GM12878 (cell line): Measurements from ENCODE around the gene CENPA. TPM values are rescaled to one million over a fixed set of nuclear protein-coding genes. Genes with fewer than 3 reads are reported as not detected.

Experiments used
- ATF7 ChIP-seq: fragments of 450-650 bp; IDR thresholded peaks from 2 replicates; pipeline ENCODE4 v1.6.1; 2016; ENCODE audit warnings: low read depth, mild to moderate bottlenecking
- CHD1 ChIP-seq: IDR thresholded peaks from 2 replicates; pipeline ENCODE4 v1.6.1; 2012; ENCODE audit warnings: low read depth, low read length, improper control_type of control experiment
- ESRRA ChIP-seq: IDR thresholded peaks from 2 replicates; pipeline ENCODE4 v1.6.1; 2012; ENCODE audit warnings: mild to moderate bottlenecking, low read length, improper control_type of control experiment
- FOS ChIP-seq: IDR thresholded peaks from 3 replicates; pipeline ENCODE4 v1.6.1; 2011; ENCODE audit warnings: borderline replicate concordance; ENCODE audit not compliant: insufficient read length; ENCODE audit errors: extremely low read depth
- GATAD2B ChIP-seq: fragments of 450-650 bp; conservative IDR thresholded peaks from 2 replicates; pipeline ENCODE4 v1.6.1; 2017; ENCODE audit warnings: low read depth, mild to moderate bottlenecking, moderate library complexity
- HDAC6 ChIP-seq: fragments of 200-600 bp; sonication (generic); IDR thresholded peaks from one replicate; pipeline ENCODE4 v1.8.0; 2017; ENCODE audit warnings: antibody characterized with exemption; ENCODE audit not compliant: unreplicated experiment
- IKZF2 ChIP-seq, 2 experiments: fragments of 450-650 bp; IDR thresholded peaks; 2 replicates each; pipeline ENCODE4 v1.6.1; 2017; ENCODE audit warnings: mild to moderate bottlenecking in 2 of 2, moderate library complexity in 2 of 2
- MYC ChIP-seq: IDR thresholded peaks from 2 replicates; pipeline ENCODE4 v1.6.1; 2011; ENCODE audit warnings: mild to moderate bottlenecking, low read length, moderate library complexity, inconsistent platforms; ENCODE audit not compliant: insufficient read depth, insufficient replicate concordance, insufficient read length, severe bottlenecking
- SMC3 ChIP-seq: IDR thresholded peaks from 2 replicates; pipeline ENCODE4 v1.6.1; 2011; ENCODE audit warnings: low read length, improper control_type of control experiment, borderline replicate concordance
- SREBF1 ChIP-seq: IDR thresholded peaks from 2 replicates; pipeline ENCODE4 v1.6.1; 2012; ENCODE audit warnings: mild to moderate bottlenecking, low read length
- ZNF384 ChIP-seq: IDR thresholded peaks from 2 replicates; pipeline ENCODE4 v1.6.1; 2012; ENCODE audit warnings: low read depth, mild to moderate bottlenecking, low read length, improper control_type of control experiment, borderline replicate concordance
- polyA plus RNA-seq, 11 experiments: library from polyadenylated mRNA; depleted of rRNA in 4 of 11; unstranded in 6 of 11; stranded (reverse) in 5 of 11; fragments of >200 nt; fragmentation: Nextera tagmentation in 4 of 11; fragmentation: Illumina TruSeq in 1 of 11; extraction: Ambion mirVana in 4 of 11; extraction: Trizol in 1 of 11; gene quantifications; 1 replicate in 1 of 11; 2 replicates in 10 of 11; pipeline versions ENCODE4 v1.2.1 to v1.2.3, GENCODE V29; 2011 to 2016; ENCODE audit warnings: inconsistent platforms in 2 of 11, missing spikeins in 2 of 11, low read depth in 1 of 11
- total RNA-seq, 4 experiments: library from RNA; depleted of rRNA in 3 of 4; stranded (reverse); fragments of >200 nt in 3 of 4; fragmentation: Illumina TruSeq in 1 of 4; extraction: Trizol in 1 of 4; gene quantifications; 2 replicates each; pipeline versions ENCODE4 v1.2.1 to v1.2.3, GENCODE V29; 2013 to 2021
- TF ChIP-seq, protein P1 (sequence below): IDR thresholded peaks from 2 replicates; pipeline ENCODE4 v1.6.1; 2012; ENCODE audit warnings: improper control_type of control experiment, low read depth, low read length; ENCODE audit not compliant: insufficient replicate concordance
- TF ChIP-seq, protein P2 (sequence below): IDR thresholded peaks from 2 replicates; pipeline ENCODE4 v1.6.1; 2012; ENCODE audit warnings: low read length, inconsistent platforms
- TF ChIP-seq, protein P3 (sequence below): fragments of 450-650 bp; IDR thresholded peaks from 2 replicates; pipeline ENCODE4 v1.6.1; 2017; ENCODE audit warnings: mild to moderate bottlenecking, moderate library complexity
- TF ChIP-seq, protein P4 (sequence below): fragments of 450-650 bp; formaldehyde crosslinking; IDR thresholded peaks from 2 replicates; pipeline ENCODE4 v1.4.0; 2022; ENCODE audit warnings: mild to moderate bottlenecking, moderate library complexity

CENPA gene
- total and polyA plus RNA-seq, 10 of the 15 experiments (the other 5 are each of a cell fraction or from before 2014, with no cell fraction given): 8.1 to 66.6 (median 36.7) TPM

DNA sequence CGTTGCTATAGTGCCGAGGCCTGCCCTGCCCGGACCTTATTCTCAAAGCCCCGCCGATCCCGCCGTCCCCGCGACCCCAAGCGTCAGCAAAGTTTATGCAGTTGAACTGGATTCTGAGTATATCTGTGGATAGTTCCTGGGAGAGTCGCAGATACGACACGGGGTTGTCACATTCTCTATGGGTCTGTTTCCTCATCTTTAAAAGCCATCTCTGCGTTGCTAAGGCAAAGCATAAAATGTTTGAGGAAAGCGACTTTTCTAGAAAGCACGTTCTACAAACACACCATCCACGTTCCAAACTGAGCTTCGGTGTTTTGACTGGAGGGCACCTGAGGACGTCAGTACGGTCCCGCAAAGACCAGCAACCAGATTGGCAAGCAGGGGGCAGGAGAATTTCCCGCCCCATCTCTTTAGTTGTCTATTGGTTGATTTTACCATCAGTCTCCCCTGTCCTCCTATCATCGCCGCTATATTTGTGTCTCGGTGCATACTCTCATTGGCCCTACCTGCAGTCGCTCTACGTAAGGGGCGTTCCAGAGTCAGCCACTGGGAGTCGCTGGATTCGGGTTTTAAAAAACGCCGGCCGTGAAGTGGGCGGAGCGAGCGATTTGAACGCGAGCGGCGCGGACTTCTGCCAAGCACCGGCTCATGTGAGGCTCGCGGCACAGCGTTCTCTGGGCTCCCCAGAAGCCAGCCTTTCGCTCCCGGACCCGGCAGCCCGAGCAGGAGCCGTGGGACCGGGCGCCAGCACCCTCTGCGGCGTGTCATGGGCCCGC lies at the start of gene CENPA (continued):
- TF ChIP-seq, protein P1, sequence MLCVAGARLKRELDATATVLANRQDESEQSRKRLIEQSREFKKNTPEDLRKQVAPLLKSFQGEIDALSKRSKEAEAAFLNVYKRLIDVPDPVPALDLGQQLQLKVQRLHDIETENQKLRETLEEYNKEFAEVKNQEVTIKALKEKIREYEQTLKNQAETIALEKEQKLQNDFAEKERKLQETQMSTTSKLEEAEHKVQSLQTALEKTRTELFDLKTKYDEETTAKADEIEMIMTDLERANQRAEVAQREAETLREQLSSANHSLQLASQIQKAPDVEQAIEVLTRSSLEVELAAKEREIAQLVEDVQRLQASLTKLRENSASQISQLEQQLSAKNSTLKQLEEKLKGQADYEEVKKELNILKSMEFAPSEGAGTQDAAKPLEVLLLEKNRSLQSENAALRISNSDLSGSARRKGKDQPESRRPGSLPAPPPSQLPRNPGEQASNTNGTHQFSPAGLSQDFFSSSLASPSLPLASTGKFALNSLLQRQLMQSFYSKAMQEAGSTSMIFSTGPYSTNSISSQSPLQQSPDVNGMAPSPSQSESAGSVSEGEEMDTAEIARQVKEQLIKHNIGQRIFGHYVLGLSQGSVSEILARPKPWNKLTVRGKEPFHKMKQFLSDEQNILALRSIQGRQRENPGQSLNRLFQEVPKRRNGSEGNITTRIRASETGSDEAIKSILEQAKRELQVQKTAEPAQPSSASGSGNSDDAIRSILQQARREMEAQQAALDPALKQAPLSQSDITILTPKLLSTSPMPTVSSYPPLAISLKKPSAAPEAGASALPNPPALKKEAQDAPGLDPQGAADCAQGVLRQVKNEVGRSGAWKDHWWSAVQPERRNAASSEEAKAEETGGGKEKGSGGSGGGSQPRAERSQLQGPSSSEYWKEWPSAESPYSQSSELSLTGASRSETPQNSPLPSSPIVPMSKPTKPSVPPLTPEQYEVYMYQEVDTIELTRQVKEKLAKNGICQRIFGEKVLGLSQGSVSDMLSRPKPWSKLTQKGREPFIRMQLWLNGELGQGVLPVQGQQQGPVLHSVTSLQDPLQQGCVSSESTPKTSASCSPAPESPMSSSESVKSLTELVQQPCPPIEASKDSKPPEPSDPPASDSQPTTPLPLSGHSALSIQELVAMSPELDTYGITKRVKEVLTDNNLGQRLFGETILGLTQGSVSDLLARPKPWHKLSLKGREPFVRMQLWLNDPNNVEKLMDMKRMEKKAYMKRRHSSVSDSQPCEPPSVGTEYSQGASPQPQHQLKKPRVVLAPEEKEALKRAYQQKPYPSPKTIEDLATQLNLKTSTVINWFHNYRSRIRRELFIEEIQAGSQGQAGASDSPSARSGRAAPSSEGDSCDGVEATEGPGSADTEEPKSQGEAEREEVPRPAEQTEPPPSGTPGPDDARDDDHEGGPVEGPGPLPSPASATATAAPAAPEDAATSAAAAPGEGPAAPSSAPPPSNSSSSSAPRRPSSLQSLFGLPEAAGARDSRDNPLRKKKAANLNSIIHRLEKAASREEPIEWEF: no peak
- peak; percentile 71 for TF ChIP-seq ATF7
- TF ChIP-seq SMC3: no peak
- TF ChIP-seq MYC: no peak
- no peak for TF ChIP-seq ESRRA
- TF ChIP-seq, protein P2, sequence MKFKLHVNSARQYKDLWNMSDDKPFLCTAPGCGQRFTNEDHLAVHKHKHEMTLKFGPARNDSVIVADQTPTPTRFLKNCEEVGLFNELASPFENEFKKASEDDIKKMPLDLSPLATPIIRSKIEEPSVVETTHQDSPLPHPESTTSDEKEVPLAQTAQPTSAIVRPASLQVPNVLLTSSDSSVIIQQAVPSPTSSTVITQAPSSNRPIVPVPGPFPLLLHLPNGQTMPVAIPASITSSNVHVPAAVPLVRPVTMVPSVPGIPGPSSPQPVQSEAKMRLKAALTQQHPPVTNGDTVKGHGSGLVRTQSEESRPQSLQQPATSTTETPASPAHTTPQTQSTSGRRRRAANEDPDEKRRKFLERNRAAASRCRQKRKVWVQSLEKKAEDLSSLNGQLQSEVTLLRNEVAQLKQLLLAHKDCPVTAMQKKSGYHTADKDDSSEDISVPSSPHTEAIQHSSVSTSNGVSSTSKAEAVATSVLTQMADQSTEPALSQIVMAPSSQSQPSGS: no peak
- TF ChIP-seq GATAD2B: no peak
- peak; percentile 84 for TF ChIP-seq ZNF384
- TF ChIP-seq IKZF2 (IDR thresholded peaks at IDR 0.05): 0 out of 4 replicates have a peak, but pooled peaks of 1 of the 2 experiments have one; percentile 39
- TF ChIP-seq FOS: peak; percentile 96
- TF ChIP-seq, protein P3, sequence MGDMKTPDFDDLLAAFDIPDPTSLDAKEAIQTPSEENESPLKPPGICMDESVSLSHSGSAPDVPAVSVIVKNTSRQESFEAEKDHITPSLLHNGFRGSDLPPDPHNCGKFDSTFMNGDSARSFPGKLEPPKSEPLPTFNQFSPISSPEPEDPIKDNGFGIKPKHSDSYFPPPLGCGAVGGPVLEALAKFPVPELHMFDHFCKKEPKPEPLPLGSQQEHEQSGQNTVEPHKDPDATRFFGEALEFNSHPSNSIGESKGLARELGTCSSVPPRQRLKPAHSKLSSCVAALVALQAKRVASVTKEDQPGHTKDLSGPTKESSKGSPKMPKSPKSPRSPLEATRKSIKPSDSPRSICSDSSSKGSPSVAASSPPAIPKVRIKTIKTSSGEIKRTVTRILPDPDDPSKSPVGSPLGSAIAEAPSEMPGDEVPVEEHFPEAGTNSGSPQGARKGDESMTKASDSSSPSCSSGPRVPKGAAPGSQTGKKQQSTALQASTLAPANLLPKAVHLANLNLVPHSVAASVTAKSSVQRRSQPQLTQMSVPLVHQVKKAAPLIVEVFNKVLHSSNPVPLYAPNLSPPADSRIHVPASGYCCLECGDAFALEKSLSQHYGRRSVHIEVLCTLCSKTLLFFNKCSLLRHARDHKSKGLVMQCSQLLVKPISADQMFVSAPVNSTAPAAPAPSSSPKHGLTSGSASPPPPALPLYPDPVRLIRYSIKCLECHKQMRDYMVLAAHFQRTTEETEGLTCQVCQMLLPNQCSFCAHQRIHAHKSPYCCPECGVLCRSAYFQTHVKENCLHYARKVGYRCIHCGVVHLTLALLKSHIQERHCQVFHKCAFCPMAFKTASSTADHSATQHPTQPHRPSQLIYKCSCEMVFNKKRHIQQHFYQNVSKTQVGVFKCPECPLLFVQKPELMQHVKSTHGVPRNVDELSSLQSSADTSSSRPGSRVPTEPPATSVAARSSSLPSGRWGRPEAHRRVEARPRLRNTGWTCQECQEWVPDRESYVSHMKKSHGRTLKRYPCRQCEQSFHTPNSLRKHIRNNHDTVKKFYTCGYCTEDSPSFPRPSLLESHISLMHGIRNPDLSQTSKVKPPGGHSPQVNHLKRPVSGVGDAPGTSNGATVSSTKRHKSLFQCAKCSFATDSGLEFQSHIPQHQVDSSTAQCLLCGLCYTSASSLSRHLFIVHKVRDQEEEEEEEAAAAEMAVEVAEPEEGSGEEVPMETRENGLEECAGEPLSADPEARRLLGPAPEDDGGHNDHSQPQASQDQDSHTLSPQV: no peak
- no peak for TF ChIP-seq CHD1
- no peak for TF ChIP-seq HDAC6
- TF ChIP-seq SREBF1: no peak
- TF ChIP-seq, protein P4, sequence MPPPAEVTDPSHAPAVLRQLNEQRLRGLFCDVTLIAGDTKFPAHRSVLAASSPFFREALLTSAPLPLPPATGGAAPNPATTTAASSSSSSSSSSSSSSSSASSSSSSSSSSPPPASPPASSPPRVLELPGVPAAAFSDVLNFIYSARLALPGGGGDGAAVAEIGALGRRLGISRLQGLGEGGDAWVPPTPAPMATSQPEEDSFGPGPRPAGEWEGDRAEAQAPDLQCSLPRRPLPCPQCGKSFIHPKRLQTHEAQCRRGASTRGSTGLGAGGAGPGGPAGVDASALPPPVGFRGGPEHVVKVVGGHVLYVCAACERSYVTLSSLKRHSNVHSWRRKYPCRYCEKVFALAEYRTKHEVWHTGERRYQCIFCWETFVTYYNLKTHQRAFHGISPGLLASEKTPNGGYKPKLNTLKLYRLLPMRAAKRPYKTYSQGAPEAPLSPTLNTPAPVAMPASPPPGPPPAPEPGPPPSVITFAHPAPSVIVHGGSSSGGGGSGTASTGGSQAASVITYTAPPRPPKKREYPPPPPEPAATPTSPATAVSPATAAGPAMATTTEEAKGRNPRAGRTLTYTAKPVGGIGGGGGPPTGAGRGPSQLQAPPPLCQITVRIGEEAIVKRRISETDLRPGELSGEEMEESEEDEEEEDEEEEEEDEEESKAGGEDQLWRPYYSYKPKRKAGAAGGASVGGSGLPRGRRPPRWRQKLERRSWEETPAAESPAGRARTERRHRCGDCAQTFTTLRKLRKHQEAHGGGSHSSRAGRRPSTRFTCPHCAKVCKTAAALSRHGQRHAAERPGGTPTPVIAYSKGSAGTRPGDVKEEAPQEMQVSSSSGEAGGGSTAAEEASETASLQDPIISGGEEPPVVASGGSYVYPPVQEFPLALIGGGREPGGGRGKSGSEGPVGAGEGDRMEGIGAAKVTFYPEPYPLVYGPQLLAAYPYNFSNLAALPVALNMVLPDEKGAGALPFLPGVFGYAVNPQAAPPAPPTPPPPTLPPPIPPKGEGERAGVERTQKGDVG (CRISPR knock-in tag): no peak
